HG03571 (cell line): ENCODE measurements around the gene MAPK10.

ENCODE experiments used
- ATAC-seq: cut with Tn5 transposase; IDR thresholded peaks from one replicate; pipeline ENCODE4 v1.9.1; 2021; ENCODE audit not compliant: unreplicated experiment

The MAPK10 gene

GRCh38 chr4:85942107-85942506, 417.7 kb downstream of the MAPK10 start:
- ATAC-seq: no peak

- ATAC-seq: no peak
Observed at GRCh38 chr4:85940151-85940550, 419.7 kb downstream of the MAPK10 start.
